AG09319 (cell line): ENCODE results near the gene DLGAP1.

Source experiments
- DNase-seq: peaks from one replicate; pipeline ENCODE4 v3.0.0-alpha.2; 2010; ENCODE audit warnings: low read depth; ENCODE audit errors: extremely low read depth
- CTCF ChIP-seq: IDR thresholded peaks from 2 replicates; pipeline ENCODE4 v1.5.1; 2011; ENCODE audit warnings: low read depth, mild to moderate bottlenecking, inconsistent platforms, low read length, moderate library complexity

DLGAP1 gene

GRCh38 chr18:3803350-3803749 is 651.8 kb downstream of the DLGAP1 start:
- DNase-seq = no peak
- TF ChIP-seq CTCF = no peak

- TF ChIP-seq CTCF = no peak
- no peak for DNase-seq
Measured at GRCh38 chr18:3799515-3799914, 655.6 kb downstream of the DLGAP1 start.

GRCh38 chr18:3798032-3798431 is 657.1 kb downstream of the DLGAP1 start:
- DNase-seq = no peak
- TF ChIP-seq CTCF = no peak

GRCh38 chr18:3796434-3796833 is 658.7 kb downstream of the DLGAP1 start:
- no peak for TF ChIP-seq CTCF
- no peak for DNase-seq

- TF ChIP-seq CTCF = no peak
- no peak for DNase-seq
Measured at GRCh38 chr18:3794537-3795348, 660.4 kb downstream of the DLGAP1 start.

- no peak for DNase-seq
- TF ChIP-seq CTCF = no peak
Measured at GRCh38 chr18:3793545-3793944, 661.6 kb downstream of the DLGAP1 start.

GRCh38 chr18:3793111-3793510 is 662.0 kb downstream of the DLGAP1 start:
- no peak for TF ChIP-seq CTCF
- DNase-seq = no peak
